H1 (cell line): ENCODE measurements around the gene GABPB1. TPM values are rescaled to one million over a fixed set of nuclear protein-coding genes. Genes with fewer than 3 reads are reported as not detected.

Source experiments
- NANOG ChIP-seq: IDR thresholded peaks from 2 replicates; pipeline ENCODE4 v1.6.1; 2011; ENCODE audit warnings: low read length, low read depth, mild to moderate bottlenecking, inconsistent platforms; ENCODE audit not compliant: insufficient read depth, poor library complexity, severe bottlenecking
- polyA plus RNA-seq, 7 experiments: library from polyadenylated mRNA; depleted of rRNA in 3 of 7; stranded (reverse) in 5 of 7; unstranded in 2 of 7; fragments of >200 nt in 5 of 7; fragments of 200-250 nt in 2 of 7; gene quantifications; 1 replicate in 5 of 7; 2 replicates in 1 of 7; 4 replicates in 1 of 7; pipeline versions ENCODE4 v1.2.1 to v1.2.3, GENCODE V29; 2011 to 2013; ENCODE audit warnings: missing spikeins in 2 of 7, mixed read lengths in 2 of 7
- total RNA-seq: library from RNA; stranded (reverse); fragmentation: NEBNext Ultra II Directional; extraction: Animal tissue kit (Norgen Biotek cat#: 25700); gene quantifications from 2 replicates; pipeline ENCODE4 v1.2.1, GENCODE V29; 2021
- TF ChIP-seq, protein P1 (sequence below): IDR thresholded peaks from 2 replicates; pipeline ENCODE4 v1.6.1; 2012; ENCODE audit warnings: low read length, inconsistent platforms

The GABPB1 gene
- total and polyA plus RNA-seq, 2 of the 8 experiments (the other 6 are each of a cell fraction or from before 2014, with no cell fraction given) = 24.5 to 32.3 TPM

DNA sequence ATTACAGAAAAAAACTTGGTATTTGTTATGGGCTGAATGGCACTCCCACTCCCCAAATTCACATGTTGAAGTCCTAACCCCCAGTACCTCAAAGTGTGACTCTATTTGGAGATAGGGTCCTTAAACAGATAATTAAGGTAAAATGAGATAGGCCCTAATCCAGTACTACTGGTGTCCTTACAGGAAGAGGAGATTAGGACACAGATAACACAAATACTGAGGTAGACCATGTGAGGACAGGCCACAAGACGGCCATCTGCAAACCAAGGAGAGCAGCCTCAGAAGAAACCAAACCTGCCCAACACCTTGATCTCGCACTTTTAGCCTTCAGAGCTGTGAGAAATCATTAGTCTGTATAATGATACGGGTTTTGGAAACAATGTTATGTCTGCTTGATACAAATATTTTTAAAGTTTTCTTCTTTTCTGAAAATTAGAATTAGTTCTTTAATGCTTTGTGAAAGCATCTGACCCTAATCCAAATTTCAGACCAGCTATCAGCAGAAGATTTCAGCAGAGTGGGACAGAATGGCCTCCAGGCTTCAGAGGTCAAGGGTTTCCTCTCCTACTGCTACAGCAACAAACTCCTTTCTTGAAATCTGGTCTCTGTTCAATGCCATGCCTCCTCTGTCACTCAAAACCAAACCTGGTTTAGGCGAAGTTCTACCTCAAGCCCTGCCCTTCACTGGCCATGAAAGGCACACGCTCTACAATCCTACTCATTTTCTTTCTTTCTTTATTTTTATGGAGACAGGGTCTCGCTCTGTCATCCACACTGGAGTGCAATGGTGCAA is 67.5 kb downstream of the GABPB1 start (continued):
- no peak for TF ChIP-seq NANOG
- TF ChIP-seq, protein P1, sequence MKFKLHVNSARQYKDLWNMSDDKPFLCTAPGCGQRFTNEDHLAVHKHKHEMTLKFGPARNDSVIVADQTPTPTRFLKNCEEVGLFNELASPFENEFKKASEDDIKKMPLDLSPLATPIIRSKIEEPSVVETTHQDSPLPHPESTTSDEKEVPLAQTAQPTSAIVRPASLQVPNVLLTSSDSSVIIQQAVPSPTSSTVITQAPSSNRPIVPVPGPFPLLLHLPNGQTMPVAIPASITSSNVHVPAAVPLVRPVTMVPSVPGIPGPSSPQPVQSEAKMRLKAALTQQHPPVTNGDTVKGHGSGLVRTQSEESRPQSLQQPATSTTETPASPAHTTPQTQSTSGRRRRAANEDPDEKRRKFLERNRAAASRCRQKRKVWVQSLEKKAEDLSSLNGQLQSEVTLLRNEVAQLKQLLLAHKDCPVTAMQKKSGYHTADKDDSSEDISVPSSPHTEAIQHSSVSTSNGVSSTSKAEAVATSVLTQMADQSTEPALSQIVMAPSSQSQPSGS = no peak
